Activated naive CD4-positive, alpha-beta T cell treated with anti-CD3 and anti-CD28 coated beads for 36 hours (primary cell): ENCODE results near the gene GAB2. TPM values are rescaled to one million over a fixed set of nuclear protein-coding genes. Genes with fewer than 3 reads are reported as not detected.
"Not testable (repeated sequence)": the region's sequence is repeated elsewhere in the genome, so short reads cannot be mapped to it uniquely, and the experiment has no call there.

Experiments
- CTCF ChIA-PET: fragments of 350-600 bp; sonication (Branson Sonifier 250); formaldehyde crosslinking; loops from one replicate; lab custom pipeline; 2021; ENCODE audit warnings: antibody characterized with exemption; lab: Charles Lee
- DNase-seq: peaks from one replicate; pipeline ENCODE4 v3.0.0-alpha.2; 2020
- H3K27ac Mint-ChIP-seq: one replicate; pipeline ENCODE4 v1.8.0; 2021; ENCODE audit warnings: mild to moderate bottlenecking, mixed read lengths
- H3K27me3 Mint-ChIP-seq: one replicate; pipeline ENCODE4 v1.8.0; 2021; ENCODE audit warnings: low read depth, mixed read lengths
- H3K36me3 Mint-ChIP-seq: one replicate; pipeline ENCODE4 v1.8.0; 2021; ENCODE audit warnings: low read depth, mixed read lengths
- H3K4me1 Mint-ChIP-seq: one replicate; pipeline ENCODE4 v1.8.0; 2021; ENCODE audit warnings: low read depth, mixed read lengths
- H3K4me3 Mint-ChIP-seq: one replicate; pipeline ENCODE4 v1.8.0; 2021; ENCODE audit warnings: mild to moderate bottlenecking, moderate library complexity, mixed read lengths
- H3K9me3 Mint-ChIP-seq: one replicate; pipeline ENCODE4 v1.8.0; 2021; ENCODE audit warnings: mixed read lengths
- intact Hi-C: fragments of 100-400 bp; cut with micrococcal nuclease; formaldehyde crosslinking; loops from one replicate; pipeline ENCODE4 v1.15.1; 2023
- total RNA-seq, 2 experiments: library from RNA; stranded (reverse); gene quantifications; one replicate each; pipeline ENCODE4 v1.2.3, GENCODE V29; 2021

The GAB2 gene
- total RNA-seq = 1 to 10 TPM; 1.6 to 2.7 TPM

DNA sequence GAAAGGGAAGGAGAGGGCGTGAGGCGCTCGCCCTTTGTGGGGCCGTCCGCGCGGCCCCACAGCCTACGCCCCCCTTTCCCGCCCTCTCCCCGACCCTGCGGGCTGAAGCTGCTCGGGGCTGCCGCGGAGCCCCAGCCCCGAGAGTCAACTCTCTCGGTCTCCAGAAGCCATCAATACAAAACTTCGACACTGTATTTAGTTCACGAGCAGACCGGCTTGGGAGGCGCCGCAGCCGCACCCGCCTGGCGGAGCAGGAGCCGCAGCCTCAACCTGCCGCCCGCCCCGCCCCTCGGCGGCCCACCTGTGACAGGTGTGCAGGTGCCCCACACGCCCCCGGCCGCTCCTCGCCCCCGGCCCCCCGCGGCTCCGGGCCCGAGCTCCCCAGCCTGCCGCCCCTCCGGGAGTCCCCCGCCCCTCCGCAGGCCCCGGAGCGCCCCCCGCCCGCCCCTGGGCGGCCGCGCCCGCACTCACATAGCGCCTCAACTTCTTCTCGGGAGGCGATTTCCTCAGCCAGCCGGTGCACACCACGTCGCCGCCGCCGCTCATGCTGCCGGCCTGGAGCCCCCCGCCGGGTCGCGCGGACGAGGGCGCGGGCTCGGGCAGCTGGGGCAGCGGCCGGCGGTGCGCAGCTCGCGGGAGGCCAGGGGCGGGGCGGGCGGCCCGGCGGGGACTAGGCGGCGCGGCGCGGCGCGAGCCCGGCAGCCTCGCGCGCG is at the start of gene GAB2:
GAB2 (minus strand) TSS at position 646 of the 713 bp plus-strand sequence; CDS start at position 546, 100 bp downstream.
- Mint-ChIP-seq H3K36me3 (peaks cover 1% of the 10 kb centered on the region), H3K4me1 (peaks cover 22% of the 10 kb centered on the region)

DNA sequence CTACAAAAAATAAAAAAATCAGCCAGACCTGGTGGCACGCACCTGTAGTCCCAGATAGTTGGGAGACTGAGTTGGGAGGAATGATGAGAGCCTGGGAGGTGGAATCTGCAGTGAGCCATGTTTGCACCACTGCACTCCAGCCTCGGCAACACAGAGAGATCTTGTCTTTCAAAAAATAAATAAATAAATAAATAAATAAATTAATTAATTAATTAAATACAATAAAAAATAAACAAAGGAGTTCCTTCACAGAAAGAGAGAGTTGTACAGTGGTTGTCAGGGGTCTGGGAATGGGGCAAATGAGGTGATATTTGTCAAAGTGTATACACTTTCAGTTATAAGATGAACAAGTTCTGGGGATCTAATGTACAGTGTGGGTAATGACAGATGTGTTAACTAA is 49.8 kb upstream of the GAB2 start:
- Mint-ChIP-seq H3K9me3 (no peaks in the 10 kb centered on the region), H3K36me3 (peaks cover 24% of the 10 kb centered on the region), H3K4me1 (peaks cover 15% of the 10 kb centered on the region), H3K4me3 (no peak overlapping the region), H3K27ac (no peak overlapping the region), H3K27me3 (no peaks in the 10 kb centered on the region)
- no peak for DNase-seq
- intact Hi-C loops = no loop called here
- CTCF ChIA-PET = no interaction called here

More for the DNA sequence above, at the start of gene GAB2:
- DNase-seq = peak; percentile 14
- peaks cover 37% of the 10 kb centered on the region for H3K27me3 Mint-ChIP-seq
- no peaks in the 10 kb centered on the region for H3K9me3 Mint-ChIP-seq
- H3K4me3 Mint-ChIP-seq = peak within 1 kb of the TSS; percentile 81
- CTCF ChIA-PET = interaction anchor here (0.7 to 5.5 kb wide), 9 partner anchors 10 to 189 kb away, joined by 3 to 81 read pairs (median 5); no protein-coding TSS in a partner anchor
- intact Hi-C loops = loop anchor here (1.0 to 2.0 kb wide), 10 partner anchors 47 to 599 kb away; partner anchors contain the start of genes ALG8, INTS4, KCTD21 and NARS2
- peak within 1 kb of the TSS; percentile 44 for H3K27ac Mint-ChIP-seq

DNA sequence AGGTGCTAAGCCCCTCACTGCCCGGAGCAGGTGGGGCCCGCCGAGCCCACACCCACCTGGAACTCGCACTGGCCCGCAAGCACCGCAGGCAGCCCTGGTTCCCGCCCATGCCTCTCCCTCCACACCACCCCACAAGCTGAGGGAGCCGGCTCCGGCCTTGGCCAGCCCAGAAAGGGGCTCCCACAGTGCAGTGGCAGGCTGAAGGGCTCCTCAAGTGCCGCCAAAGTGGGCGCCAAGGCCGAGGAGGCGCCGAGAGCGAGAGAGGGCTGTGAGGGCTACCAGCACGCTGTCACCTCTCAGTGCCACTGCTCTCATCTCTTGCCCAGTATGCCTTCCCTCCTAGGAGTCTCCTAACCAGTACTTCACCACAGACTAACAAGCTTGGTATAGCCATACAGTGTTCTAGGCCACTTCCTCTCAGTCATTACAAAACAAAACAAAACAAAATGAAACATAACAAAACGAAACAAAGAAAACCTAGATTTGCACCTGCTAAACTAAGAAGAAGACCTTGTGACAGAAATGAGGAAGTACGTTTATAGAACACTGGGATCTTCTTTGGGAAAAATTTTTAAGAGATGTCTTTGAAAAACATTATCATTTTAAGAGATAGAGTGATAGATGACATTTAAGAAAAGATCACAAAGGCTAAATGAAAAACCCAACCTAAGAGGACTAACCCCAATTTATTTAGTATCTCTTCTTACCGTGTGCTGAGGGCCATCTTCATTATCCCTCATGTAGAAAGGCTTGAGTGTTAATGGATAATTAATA is 47.7 kb upstream of the GAB2 start:
- DNase-seq = peak; percentile 51
- H3K4me3 Mint-ChIP-seq = no peak overlapping the region
- no peaks in the 10 kb centered on the region for H3K27me3 Mint-ChIP-seq
- no peaks in the 10 kb centered on the region for H3K9me3 Mint-ChIP-seq
- intact Hi-C loops = loop anchor here (1.0 to 2.0 kb wide), 3 partner anchors 49 to 109 kb away; partner anchors contain the start of genes GAB2 and NARS2
- peaks cover 26% of the 10 kb centered on the region for H3K36me3 Mint-ChIP-seq
- H3K27ac Mint-ChIP-seq = peak overlapping the region; percentile 65
- CTCF ChIA-PET = interaction anchor here (1.1 to 1.9 kb wide), 5 partner anchors 11 to 99 kb away, joined by 3 to 6 read pairs (median 3); no protein-coding TSS in a partner anchor
- H3K4me1 Mint-ChIP-seq = peaks cover 18% of the 10 kb centered on the region

DNA sequence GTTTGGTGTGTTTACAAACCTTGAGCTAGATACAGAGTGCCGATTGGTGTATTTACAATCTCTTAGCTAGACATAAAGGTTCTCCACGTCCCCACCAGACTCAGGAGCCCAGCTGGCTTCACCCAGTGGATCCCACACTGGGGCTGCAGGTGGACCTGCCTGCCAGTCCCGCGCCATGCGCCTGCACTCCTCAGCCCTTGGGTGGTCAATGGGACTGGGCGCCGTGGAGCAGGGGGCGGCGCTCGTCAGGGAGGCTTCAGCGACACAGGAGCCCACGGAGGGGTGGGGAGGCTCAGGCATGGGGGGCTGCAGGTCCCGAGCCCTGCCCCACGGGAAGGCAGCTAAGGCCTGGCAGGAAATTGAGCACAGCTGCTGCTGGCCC is 47.2 kb upstream of the GAB2 start:
- CTCF ChIA-PET = interaction anchor here (1.3 to 1.9 kb wide), 3 partner anchors 11 to 100 kb away, joined by 3 to 6 read pairs (median 4); no protein-coding TSS in a partner anchor
- H3K27me3 Mint-ChIP-seq, H3K9me3 Mint-ChIP-seq, H3K4me3 Mint-ChIP-seq, DNase-seq, H3K27ac Mint-ChIP-seq: not testable (repeated sequence)
- peaks cover 19% of the 10 kb centered on the region for H3K4me1 Mint-ChIP-seq
- intact Hi-C loops = loop anchor here (1.0 to 2.0 kb wide), 3 partner anchors 48 to 110 kb away; partner anchors contain the start of genes GAB2 and NARS2
- peaks cover 31% of the 10 kb centered on the region for H3K36me3 Mint-ChIP-seq

DNA sequence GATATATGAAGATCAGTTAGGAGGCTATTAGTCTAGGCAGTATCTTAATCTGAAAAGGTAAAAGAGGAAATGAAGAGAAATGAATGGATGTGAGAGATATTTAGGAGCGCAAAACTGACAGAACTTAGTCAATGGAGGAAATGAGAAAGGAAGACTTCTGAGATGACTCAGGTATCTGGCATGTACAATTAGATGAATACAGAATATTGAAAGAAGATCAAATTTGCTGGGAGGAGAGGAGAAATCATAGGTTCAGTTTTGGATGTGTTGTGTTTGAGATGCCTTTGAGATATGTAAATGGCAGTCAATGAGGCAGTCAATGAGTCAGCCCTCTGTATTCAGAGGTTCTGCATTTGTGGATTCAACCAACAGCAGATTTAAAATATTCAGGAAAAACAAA is 42.9 kb upstream of the GAB2 start:
- no peaks in the 10 kb centered on the region for H3K9me3 Mint-ChIP-seq
- no peaks in the 10 kb centered on the region for H3K27me3 Mint-ChIP-seq
- no peak for DNase-seq
- intact Hi-C loops = no loop called here
- no peak overlapping the region for H3K4me3 Mint-ChIP-seq
- peaks cover 11% of the 10 kb centered on the region for H3K4me1 Mint-ChIP-seq
- H3K36me3 Mint-ChIP-seq = peaks cover 31% of the 10 kb centered on the region
- CTCF ChIA-PET = no interaction called here
- H3K27ac Mint-ChIP-seq = no peak overlapping the region

- CTCF ChIA-PET = no interaction called here
- Mint-ChIP-seq H3K27ac (no peak overlapping the region), H3K27me3 (no peaks in the 10 kb centered on the region), H3K9me3 (no peaks in the 10 kb centered on the region), H3K36me3 (peaks cover 29% of the 10 kb centered on the region), H3K4me3 (no peak overlapping the region), H3K4me1 (peaks cover 8% of the 10 kb centered on the region)
- intact Hi-C loops = no loop called here
- no peak for DNase-seq
Observed at GRCh38 chr11:78459738-78460137, 42.1 kb upstream of the GAB2 start.

DNA sequence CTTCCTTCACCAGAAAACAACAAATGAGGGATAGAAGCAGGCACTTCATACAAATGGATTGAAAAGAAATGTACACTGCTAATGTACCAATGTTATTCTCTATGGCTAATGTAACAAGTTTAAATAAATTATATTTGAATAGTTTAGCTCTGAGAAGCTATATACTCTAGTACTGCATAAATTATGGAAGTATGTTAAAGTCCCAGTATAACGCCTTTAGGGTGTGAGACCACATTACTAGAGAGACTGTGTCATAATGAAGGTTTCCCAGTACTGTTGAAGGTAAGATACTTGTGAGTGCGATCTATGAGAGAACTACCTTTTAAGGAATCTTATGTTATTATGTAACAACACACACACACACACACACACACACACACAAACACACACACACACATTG is 39.8 kb upstream of the GAB2 start:
- Mint-ChIP-seq H3K36me3 (peaks cover 25% of the 10 kb centered on the region), H3K9me3 (no peaks in the 10 kb centered on the region), H3K27me3 (no peaks in the 10 kb centered on the region), H3K4me1 (peaks cover 4% of the 10 kb centered on the region), H3K27ac (no peak overlapping the region), H3K4me3 (no peak overlapping the region)
- CTCF ChIA-PET = interaction anchor here (0.6 to 0.8 kb wide), 2 partner anchors 31 to 39 kb away, joined by 3 to 5 read pairs; no protein-coding TSS in a partner anchor
- intact Hi-C loops = no loop called here
- DNase-seq = no peak

DNA sequence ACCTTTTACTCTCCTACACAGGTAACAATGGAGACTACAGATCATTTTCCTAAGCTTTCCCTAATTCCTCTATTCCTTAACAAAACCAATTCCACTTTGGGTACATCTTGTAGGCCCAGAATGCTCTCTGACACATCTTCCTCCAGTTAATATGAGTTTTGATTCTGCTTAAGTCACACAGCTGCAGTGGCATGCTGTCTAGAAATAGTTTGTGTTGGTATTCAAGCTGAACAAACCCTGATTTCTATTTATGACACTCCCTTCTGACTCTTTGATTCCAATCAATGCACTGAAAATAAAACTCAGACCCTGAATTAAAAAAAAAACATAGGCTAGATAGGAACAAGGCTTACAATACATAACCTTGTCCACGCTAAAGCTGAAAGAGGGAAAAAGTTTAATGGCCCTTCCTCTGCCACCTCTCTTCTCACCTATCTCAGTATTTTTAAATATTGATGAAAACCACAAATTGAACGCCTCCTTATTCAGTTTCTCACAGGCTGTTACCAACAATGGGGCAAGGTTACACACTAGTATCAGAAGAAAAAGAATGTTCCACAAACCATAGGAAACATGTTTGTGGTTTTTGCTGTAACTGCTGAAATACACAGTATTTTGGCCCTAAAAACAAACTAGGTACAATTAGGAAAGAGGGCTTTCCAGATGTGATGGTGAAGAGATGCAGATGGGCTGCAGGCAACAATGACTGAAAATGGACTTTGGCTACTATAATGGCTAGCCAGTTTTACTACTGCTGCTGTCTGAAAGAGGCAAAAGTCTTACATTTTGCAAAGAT is 35.7 kb upstream of the GAB2 start:
- CTCF ChIA-PET = interaction anchor here (0.5 to 1.7 kb wide), 3 partner anchors 12 to 63 kb away, joined by 3 to 8 read pairs (median 3); no protein-coding TSS in a partner anchor
- intact Hi-C loops = no loop called here
- Mint-ChIP-seq H3K27ac (no peak overlapping the region), H3K36me3 (peaks cover 14% of the 10 kb centered on the region), H3K4me1 (no peaks in the 10 kb centered on the region), H3K9me3 (no peaks in the 10 kb centered on the region), H3K27me3 (no peaks in the 10 kb centered on the region), H3K4me3 (no peak overlapping the region)
- no peak for DNase-seq

DNA sequence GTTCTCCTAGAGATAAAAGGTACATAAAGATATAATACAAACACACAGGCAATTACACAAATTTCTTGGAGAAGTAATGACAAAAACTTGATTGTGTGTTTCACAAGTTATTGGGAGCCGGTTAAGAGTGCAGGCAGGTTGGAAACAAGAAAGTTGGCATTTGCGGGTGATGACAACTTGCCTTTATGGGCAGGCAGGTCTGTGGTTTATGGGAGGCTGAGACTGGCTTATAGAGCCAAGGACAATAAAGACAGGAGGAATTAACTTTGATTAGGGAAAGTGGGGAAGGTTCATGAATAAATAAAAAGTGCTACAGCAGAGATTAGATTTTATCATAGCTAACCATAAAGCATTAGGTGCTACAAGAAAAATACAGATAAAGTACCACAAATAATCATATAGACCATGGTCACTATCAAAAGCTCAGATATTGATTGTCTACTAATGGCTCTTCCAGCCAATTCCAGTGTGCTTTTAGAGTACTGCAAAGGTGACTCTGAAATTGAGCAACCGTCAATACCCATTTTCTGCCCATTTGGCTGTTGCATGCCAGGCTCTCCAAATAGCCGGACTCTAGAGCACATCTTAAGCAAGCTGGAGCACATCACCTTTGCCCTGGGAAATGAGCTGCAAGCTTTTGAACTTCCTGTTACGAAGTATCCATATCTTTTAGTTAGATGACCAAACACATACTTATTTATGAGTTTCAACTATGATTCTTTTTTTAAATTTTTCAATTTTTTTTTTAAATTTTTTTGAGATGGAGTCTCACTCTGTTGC is 33.9 kb upstream of the GAB2 start:
- no peak for DNase-seq
- no peak overlapping the region for H3K4me3 Mint-ChIP-seq
- no peaks in the 10 kb centered on the region for H3K9me3 Mint-ChIP-seq
- no peaks in the 10 kb centered on the region for H3K4me1 Mint-ChIP-seq
- H3K27me3 Mint-ChIP-seq = no peaks in the 10 kb centered on the region
- CTCF ChIA-PET = interaction anchor here (0.6 kb wide), 1 partner anchor 347 kb away, joined by 4 read pairs; no protein-coding TSS in a partner anchor
- no peak overlapping the region for H3K27ac Mint-ChIP-seq
- intact Hi-C loops = no loop called here
- H3K36me3 Mint-ChIP-seq = peaks cover 11% of the 10 kb centered on the region

DNA sequence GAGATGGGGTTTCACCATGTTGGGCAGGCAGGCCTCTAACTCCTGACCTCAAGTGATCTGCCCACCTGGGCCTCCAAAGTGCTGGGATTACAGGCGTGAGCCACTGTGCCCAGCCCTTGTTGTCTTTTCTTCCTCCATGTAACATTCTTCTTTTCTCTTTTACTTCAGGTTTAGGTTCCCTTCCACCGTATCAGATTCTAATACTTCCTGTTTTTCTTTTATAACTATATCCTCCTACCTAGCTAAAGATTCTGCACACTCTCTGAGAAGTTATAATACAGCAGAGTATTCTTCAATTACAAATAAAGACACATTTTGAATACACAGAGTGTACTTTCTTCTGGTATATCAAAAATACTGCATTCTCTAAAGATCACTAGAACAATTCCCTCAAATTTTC is 33.2 kb upstream of the GAB2 start:
- Mint-ChIP-seq H3K4me1 (no peaks in the 10 kb centered on the region), H3K27ac (no peak overlapping the region), H3K27me3 (no peaks in the 10 kb centered on the region), H3K4me3 (no peak overlapping the region), H3K9me3 (no peaks in the 10 kb centered on the region), H3K36me3 (peaks cover 11% of the 10 kb centered on the region)
- no peak for DNase-seq
- CTCF ChIA-PET = no interaction called here
- intact Hi-C loops = no loop called here

- no peaks in the 10 kb centered on the region for H3K9me3 Mint-ChIP-seq
- intact Hi-C loops = no loop called here
- no peaks in the 10 kb centered on the region for H3K4me1 Mint-ChIP-seq
- CTCF ChIA-PET = no interaction called here
- H3K27me3 Mint-ChIP-seq = no peaks in the 10 kb centered on the region
- H3K4me3 Mint-ChIP-seq = no peak overlapping the region
- no peak for DNase-seq
- no peak overlapping the region for H3K27ac Mint-ChIP-seq
- H3K36me3 Mint-ChIP-seq = peaks cover 11% of the 10 kb centered on the region
Observed at GRCh38 chr11:78449866-78450265, 32.2 kb upstream of the GAB2 start.
